Astrocyte (in vitro differentiated cells and primary cell): ENCODE measurements around the gene BCL2A1.

Experiments
- EZH2 ChIP-seq: IDR thresholded peaks from 2 replicates; pipeline ENCODE4 v1.6.1; 2012; ENCODE audit warnings: mild to moderate bottlenecking, low read length, inconsistent platforms; ENCODE audit not compliant: insufficient read depth
- TF ChIP-seq, protein P1 (sequence below): IDR thresholded peaks from 2 replicates; pipeline ENCODE4 v1.5.1; 2011; ENCODE audit warnings: low read depth, mild to moderate bottlenecking, inconsistent platforms, low read length, moderate library complexity; ENCODE audit not compliant: insufficient read depth

DNA sequence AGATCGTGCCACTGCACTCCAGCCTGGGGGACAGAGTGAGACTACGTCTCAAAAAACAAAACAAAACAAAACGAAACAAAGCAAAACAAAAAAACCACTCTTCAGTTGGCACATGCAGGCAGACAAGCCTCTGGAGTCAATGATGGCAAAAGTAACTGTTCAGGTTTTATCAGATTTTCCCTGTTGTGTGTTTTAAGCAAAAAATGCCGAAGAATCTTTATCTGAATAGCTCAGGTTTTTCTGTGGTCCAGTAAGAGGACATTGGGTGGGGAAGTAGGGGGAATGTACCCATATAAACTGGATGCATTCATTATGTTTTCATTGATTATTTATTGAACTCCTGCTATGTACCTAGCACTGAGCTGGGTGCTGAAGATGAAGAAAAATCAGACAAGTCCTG lies 20.8 kb upstream of the BCL2A1 start:
- TF ChIP-seq, protein P1, sequence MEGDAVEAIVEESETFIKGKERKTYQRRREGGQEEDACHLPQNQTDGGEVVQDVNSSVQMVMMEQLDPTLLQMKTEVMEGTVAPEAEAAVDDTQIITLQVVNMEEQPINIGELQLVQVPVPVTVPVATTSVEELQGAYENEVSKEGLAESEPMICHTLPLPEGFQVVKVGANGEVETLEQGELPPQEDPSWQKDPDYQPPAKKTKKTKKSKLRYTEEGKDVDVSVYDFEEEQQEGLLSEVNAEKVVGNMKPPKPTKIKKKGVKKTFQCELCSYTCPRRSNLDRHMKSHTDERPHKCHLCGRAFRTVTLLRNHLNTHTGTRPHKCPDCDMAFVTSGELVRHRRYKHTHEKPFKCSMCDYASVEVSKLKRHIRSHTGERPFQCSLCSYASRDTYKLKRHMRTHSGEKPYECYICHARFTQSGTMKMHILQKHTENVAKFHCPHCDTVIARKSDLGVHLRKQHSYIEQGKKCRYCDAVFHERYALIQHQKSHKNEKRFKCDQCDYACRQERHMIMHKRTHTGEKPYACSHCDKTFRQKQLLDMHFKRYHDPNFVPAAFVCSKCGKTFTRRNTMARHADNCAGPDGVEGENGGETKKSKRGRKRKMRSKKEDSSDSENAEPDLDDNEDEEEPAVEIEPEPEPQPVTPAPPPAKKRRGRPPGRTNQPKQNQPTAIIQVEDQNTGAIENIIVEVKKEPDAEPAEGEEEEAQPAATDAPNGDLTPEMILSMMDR = no peak
- TF ChIP-seq EZH2 = no peak
